ENCODE data around the gene VENTX. TPM values are rescaled to one million over a fixed set of nuclear protein-coding genes. Genes with fewer than 3 reads are reported as not detected.

The VENTX gene
- total RNA-seq, 1 experiment from 2014 or later = not detected

DNA sequence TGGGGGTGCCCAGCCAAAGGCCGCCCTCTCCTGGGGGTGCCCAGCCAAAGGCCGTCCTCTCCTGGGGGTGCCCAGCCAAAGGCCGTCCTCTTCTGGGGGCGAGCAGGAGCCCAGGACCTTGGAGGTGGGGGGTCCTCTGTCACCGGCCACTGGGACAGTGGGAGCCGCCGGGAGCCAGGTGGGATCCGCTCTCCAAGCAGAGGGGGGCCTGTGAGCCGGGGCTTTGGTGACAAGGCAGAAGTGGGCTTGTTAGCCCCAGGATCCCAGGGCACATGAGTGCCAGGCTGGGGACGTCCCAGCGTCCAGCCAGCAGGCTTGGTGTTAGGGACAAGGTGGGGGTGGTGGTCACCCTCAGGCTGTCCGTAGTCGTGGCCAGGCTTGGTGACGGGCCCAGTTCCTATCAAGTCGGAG is 37.0 kb upstream of the VENTX start:
- no peak for DNase-seq (ENCODE audit: unreplicated experiment)
- TF ChIP-seq, protein P1, sequence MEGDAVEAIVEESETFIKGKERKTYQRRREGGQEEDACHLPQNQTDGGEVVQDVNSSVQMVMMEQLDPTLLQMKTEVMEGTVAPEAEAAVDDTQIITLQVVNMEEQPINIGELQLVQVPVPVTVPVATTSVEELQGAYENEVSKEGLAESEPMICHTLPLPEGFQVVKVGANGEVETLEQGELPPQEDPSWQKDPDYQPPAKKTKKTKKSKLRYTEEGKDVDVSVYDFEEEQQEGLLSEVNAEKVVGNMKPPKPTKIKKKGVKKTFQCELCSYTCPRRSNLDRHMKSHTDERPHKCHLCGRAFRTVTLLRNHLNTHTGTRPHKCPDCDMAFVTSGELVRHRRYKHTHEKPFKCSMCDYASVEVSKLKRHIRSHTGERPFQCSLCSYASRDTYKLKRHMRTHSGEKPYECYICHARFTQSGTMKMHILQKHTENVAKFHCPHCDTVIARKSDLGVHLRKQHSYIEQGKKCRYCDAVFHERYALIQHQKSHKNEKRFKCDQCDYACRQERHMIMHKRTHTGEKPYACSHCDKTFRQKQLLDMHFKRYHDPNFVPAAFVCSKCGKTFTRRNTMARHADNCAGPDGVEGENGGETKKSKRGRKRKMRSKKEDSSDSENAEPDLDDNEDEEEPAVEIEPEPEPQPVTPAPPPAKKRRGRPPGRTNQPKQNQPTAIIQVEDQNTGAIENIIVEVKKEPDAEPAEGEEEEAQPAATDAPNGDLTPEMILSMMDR (IDR thresholded peaks at IDR 0.05; ENCODE audit: unreplicated experiment) = no peak
- Mint-ChIP-seq H3K27me3 (ENCODE audit: insufficient read depth, unreplicated experiment) (no peaks in the 10 kb centered on the region), H3K36me3 (ENCODE audit: insufficient read depth, unreplicated experiment) (no peaks in the 10 kb centered on the region), H3K4me3 (ENCODE audit: unreplicated experiment) (no peak overlapping the region), H3K4me1 (ENCODE audit: insufficient read depth, unreplicated experiment) (no peaks in the 10 kb centered on the region), H3K9me3 (ENCODE audit: unreplicated experiment) (no peaks in the 10 kb centered on the region), H3K27ac (ENCODE audit: low read depth, unreplicated experiment) (no peak overlapping the region)
- CTCF ChIA-PET = interaction anchor here (0.5 kb wide), 1 partner anchor 57 kb away, joined by 5 read pairs; no protein-coding TSS in a partner anchor
- intact Hi-C loops (cut with micrococcal nuclease) = no loop called here
- POLR2A ChIA-PET = no interaction called here
- BruUV-seq (replicated peaks) = no TSS peak

DNA sequence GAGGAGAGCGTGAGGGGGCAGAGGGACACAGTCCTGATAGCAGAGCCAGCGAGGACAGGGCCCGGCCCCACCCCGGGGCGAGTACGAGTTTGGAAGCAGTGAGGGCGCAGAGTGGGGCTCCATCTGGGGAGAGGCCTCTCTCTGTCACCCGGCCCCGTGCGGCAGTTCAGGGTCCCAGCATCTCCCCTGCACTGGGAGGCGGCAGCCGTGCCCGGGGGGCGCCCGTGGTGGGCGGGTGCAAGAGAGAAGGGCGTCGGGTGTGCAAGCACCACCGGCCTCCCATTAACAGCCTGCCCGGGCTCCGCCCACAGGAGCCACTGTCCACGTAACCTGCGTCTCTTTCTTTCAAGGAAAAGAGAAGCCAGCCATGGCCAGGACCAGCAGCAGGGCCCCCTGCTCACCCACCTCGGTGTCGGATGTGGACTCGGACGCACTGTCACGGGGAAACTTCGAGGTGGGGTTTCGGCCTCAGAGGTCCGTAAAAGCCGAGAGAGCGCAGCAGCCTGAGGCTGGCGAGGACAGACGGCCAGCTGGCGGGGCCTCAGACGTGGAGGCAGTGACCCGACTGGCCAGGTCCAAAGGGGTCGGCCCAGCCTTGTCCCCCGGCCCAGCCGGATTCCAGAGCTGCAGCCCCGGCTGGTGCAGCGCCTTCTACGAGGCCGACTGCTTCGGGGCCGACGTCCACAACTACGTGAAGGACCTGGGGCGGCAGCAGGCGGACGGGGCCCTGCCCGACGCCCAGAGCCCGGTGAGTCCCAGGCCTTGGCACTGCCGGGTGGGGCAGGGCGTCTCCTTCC is 36.3 kb upstream of the VENTX start:
- TF ChIP-seq, protein P1 (IDR thresholded peaks at IDR 0.05; ENCODE audit: unreplicated experiment) = no peak
- no peak overlapping the region for H3K27ac Mint-ChIP-seq (ENCODE audit: low read depth, unreplicated experiment)
- ChIA-PET CTCF (no interaction called here), POLR2A (no interaction called here)
- H3K36me3 Mint-ChIP-seq (ENCODE audit: insufficient read depth, unreplicated experiment) = no peaks in the 10 kb centered on the region
- no peaks in the 10 kb centered on the region for H3K4me1 Mint-ChIP-seq (ENCODE audit: insufficient read depth, unreplicated experiment)
- no TSS peak for BruUV-seq (replicated peaks)
- intact Hi-C loops (cut with micrococcal nuclease) = no loop called here
- H3K4me3 Mint-ChIP-seq (ENCODE audit: unreplicated experiment) = no peak overlapping the region
- no peak for DNase-seq (ENCODE audit: unreplicated experiment)
- no peaks in the 10 kb centered on the region for H3K27me3 Mint-ChIP-seq (ENCODE audit: insufficient read depth, unreplicated experiment)
- no peaks in the 10 kb centered on the region for H3K9me3 Mint-ChIP-seq (ENCODE audit: unreplicated experiment)

DNA sequence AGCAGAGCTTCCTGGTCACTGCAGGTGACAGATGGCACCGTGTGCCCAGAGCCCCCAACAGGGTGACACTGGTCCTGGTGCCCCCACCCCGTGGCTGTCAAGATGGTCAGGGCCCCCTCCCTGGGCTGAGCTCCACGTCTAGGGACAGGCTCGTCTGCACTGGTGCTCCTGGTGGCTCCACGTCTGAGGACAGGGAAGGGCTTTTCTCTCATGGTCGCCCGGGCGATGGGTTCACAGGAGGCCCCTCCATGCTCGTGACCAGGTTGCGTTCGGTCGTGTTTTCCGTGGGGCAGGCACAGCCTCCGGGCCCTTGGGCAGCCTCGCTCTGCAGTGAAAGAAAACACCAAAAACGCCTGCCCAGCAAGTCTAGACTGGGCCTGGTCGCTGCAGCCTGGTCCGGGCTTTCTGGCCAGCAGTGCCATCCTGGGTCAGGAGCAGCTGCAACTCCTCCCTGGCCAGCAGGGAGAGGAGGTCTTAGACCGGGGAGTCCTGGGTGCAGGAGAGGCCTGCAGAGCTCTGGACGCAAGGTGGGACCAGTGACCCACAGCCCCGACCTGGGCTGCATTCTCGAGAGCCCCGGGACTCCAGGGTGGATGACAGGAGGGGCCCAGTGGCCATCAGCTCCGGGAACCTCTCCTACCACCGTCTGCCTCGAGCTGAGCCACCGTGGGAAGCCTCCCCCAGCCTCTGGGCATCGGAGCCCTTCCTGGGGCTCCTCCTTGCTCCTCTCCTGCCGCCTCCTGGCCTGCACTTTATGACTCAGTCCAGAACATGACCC is 35.5 kb upstream of the VENTX start:
- no peak overlapping the region for H3K27ac Mint-ChIP-seq (ENCODE audit: low read depth, unreplicated experiment)
- no peaks in the 10 kb centered on the region for H3K4me1 Mint-ChIP-seq (ENCODE audit: insufficient read depth, unreplicated experiment)
- ChIA-PET CTCF (no interaction called here), POLR2A (no interaction called here)
- no peak for DNase-seq (ENCODE audit: unreplicated experiment)
- BruUV-seq (replicated peaks) = no TSS peak
- no peak overlapping the region for H3K4me3 Mint-ChIP-seq (ENCODE audit: unreplicated experiment)
- TF ChIP-seq, protein P1 (IDR thresholded peaks at IDR 0.05; ENCODE audit: unreplicated experiment) = no peak
- intact Hi-C loops (cut with micrococcal nuclease) = no loop called here
- H3K36me3 Mint-ChIP-seq (ENCODE audit: insufficient read depth, unreplicated experiment) = no peaks in the 10 kb centered on the region
- no peaks in the 10 kb centered on the region for H3K27me3 Mint-ChIP-seq (ENCODE audit: insufficient read depth, unreplicated experiment)
- H3K9me3 Mint-ChIP-seq (ENCODE audit: unreplicated experiment) = no peaks in the 10 kb centered on the region

DNA sequence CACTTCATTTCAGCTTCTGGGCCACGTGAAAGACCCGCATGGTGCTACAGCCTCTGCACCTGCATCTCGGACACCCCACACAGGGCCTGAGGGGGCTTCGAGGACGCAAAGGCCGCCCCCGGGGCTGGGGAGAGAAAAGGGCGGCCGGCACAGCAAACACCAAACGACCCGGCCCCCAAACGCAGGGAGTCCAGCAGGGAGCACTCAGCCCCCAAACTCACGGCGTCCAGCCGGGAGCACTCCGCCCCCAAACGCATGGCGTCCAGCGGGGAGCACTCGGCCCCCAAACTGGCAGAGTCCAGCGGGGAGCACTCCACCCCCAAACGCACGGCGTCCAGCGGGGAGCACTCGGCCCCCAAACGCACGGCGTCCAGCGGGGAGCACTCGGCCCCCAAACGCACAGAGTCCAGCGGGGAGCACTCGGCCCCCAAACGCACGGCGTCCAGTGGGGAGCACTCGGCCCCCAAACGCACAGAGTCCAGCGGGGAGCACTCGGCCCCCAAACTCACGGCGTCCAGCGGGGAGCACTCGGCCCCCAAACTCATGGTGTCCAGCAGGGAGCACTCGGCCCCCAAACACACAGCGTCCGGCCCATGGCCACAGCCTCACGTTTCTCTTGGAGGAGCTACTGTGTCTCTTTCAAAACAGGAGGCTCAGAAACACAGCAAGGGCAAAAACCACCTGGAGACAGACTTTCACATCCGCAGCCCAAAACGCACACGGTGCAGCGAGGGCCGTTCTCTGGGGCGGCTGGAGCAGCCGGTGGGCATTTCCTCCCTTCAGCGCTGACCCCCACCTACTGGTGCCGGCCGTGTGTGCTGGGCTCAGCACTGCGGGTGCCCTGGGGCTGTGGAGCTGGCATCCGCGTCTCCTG is 34.6 kb upstream of the VENTX start:
- intact Hi-C loops (cut with micrococcal nuclease) = no loop called here
- H3K27me3 Mint-ChIP-seq (ENCODE audit: insufficient read depth, unreplicated experiment) = no peaks in the 10 kb centered on the region
- H3K4me1 Mint-ChIP-seq (ENCODE audit: insufficient read depth, unreplicated experiment) = no peaks in the 10 kb centered on the region

More for the DNA sequence above, 34.6 kb upstream of the VENTX start:
- ChIA-PET CTCF (no interaction called here), POLR2A (no interaction called here)
- H3K36me3 Mint-ChIP-seq (ENCODE audit: insufficient read depth, unreplicated experiment) = no peaks in the 10 kb centered on the region
- no peak for DNase-seq (ENCODE audit: unreplicated experiment)
- no peak overlapping the region for H3K4me3 Mint-ChIP-seq (ENCODE audit: unreplicated experiment)
- H3K9me3 Mint-ChIP-seq (ENCODE audit: unreplicated experiment) = no peaks in the 10 kb centered on the region
- no peak overlapping the region for H3K27ac Mint-ChIP-seq (ENCODE audit: low read depth, unreplicated experiment)
- no TSS peak for BruUV-seq (replicated peaks)
- TF ChIP-seq, protein P1 (IDR thresholded peaks at IDR 0.05; ENCODE audit: unreplicated experiment) = no peak
